Small intestine (tissue), 7 donors: ENCODE results near the gene BHLHE40. TPM values are rescaled to one million over a fixed set of nuclear protein-coding genes. Genes with fewer than 3 reads are reported as not detected.
A peak's percentile ranks its signal among the peaks of the same experiment; 100 is the strongest.

Experiments used
- DNase-seq, 2 donors: peaks; one replicate each; pipeline versions ENCODE4 v3.0.0 to v3.0.0-alpha.2; 2013
- FAIRE-seq: peaks from 2 replicates; lab custom pipeline; 2012; peaks lifted over from hg19 to GRCh38; lab: Jason Lieb, UNC
- H3K27ac ChIP-seq, 3 donors: one replicate each; pipeline ENCODE4 v1.5.1; 2013; ENCODE audit warnings: low read length in 2 of 3, mild to moderate bottlenecking in 2 of 3, control low read depth in 1 of 3, inconsistent platforms in 1 of 3, low read depth in 1 of 3, moderate library complexity in 1 of 3
- H3K27me3 ChIP-seq, 3 donors: one replicate each; pipeline ENCODE4 v1.6.1; 2013; ENCODE audit warnings: low read length in 3 of 3, inconsistent platforms in 1 of 3; ENCODE audit not compliant: control insufficient read depth in 3 of 3, insufficient read depth in 3 of 3
- H3K36me3 ChIP-seq, 3 donors: one replicate each; pipeline ENCODE4 v1.6.1; 2013; ENCODE audit warnings: low read length in 3 of 3, inconsistent platforms in 1 of 3, low read depth in 1 of 3, mild to moderate bottlenecking in 1 of 3, moderate library complexity in 1 of 3; ENCODE audit not compliant: control insufficient read depth in 3 of 3, insufficient read depth in 2 of 3
- H3K4me1 ChIP-seq, 3 donors: one replicate each; pipeline ENCODE4 v1.6.1; 2013; ENCODE audit warnings: low read length in 2 of 3, inconsistent platforms in 1 of 3, low read depth in 1 of 3, mild to moderate bottlenecking in 1 of 3, moderate library complexity in 1 of 3; ENCODE audit not compliant: control insufficient read depth in 3 of 3, insufficient read depth in 2 of 3
- H3K4me3 ChIP-seq, 3 donors: one replicate each; pipeline ENCODE4 v1.5.1; 2013; ENCODE audit warnings: low read length in 3 of 3, control low read depth in 1 of 3, inconsistent platforms in 1 of 3, low read depth in 1 of 3, mild to moderate bottlenecking in 1 of 3, moderate library complexity in 1 of 3
- H3K9me3 ChIP-seq, 2 donors: one replicate each; pipeline ENCODE4 v1.6.1; 2013; ENCODE audit warnings: low read depth in 1 of 2, low read length in 1 of 2; ENCODE audit not compliant: control insufficient read depth in 2 of 2, insufficient read depth in 1 of 2
- WGBS, 3 donors: extraction: QIAGEN DNeasy Blood & Tissue Kit; methylation state at CpG; one replicate each; pipeline ENCODE4 v1.1.7; 2013; 5-methylcytosine and 5-hydroxymethylcytosine counted together
- polyA plus RNA-seq, 4 donors: library from polyadenylated mRNA; stranded (reverse) in 3 of 4; unstranded in 1 of 4; fragments of 200-250 nt in 3 of 4; fragments of 120-200 nt in 1 of 4; gene quantifications; one replicate each; pipeline versions ENCODE4 v1.2.1 to v1.2.3, GENCODE V29; 2013
- donor health status: healthy with polysubstance abuse.
- donor health status: control.
- donor health status: control.
- donor health status: Bipolar disorder and iron deficiency.
- donor health status: healthy.

The BHLHE40 gene
- polyA plus RNA-seq, 4 donors: 6.3 to 93.3 (median 19.7) TPM

DNA sequence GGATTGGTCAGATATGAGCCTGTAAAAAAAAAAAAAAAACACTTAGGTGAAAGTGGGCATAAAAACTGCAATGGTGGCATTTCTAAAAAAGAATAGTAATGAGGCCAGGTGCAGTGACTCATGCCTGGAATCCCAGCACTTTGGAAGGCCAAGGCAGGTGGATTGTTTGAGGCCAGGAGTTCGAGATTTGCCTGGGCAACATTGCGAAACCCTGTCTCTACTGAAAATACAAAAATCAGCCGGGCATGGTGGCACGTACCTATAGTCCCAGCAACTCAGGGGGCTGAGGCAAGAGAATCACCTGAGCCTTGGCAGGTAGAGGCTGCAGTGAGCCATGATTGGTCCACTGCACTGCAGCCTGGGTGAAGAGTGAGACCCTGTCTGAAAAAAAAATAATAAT lies 38.3 kb upstream of the BHLHE40 start:
- no peak for FAIRE-seq
- H3K36me3 ChIP-seq: no peaks in the 10 kb centered on the region
- no peak for DNase-seq
- no peak overlapping the region for H3K27ac ChIP-seq
- H3K9me3 ChIP-seq: no peaks in the 10 kb centered on the region
- no peak overlapping the region for H3K4me3 ChIP-seq
- no peaks in the 10 kb centered on the region for H3K27me3 ChIP-seq
- no peaks in the 10 kb centered on the region for H3K4me1 ChIP-seq
- WGBS, 3 donors: 91 to 96% (median 95%) methylated on average over 4 of the region's 4 CpGs

- WGBS, 3 donors: 76 to 89% (median 82%) methylated on average over 1 of the region's 1 CpG
- H3K36me3 ChIP-seq: no peaks in the 10 kb centered on the region
- H3K4me1 ChIP-seq: no peaks in the 10 kb centered on the region
- no peaks in the 10 kb centered on the region for H3K27me3 ChIP-seq
- no peak overlapping the region for H3K4me3 ChIP-seq
- H3K27ac ChIP-seq: no peak overlapping the region
- no peak for FAIRE-seq
- no peaks in the 10 kb centered on the region for H3K9me3 ChIP-seq
- no peak for DNase-seq
Observed at GRCh38 chr3:4943549-4943948, 35.7 kb upstream of the BHLHE40 start.

- 96 to 98% (median 96%) methylated on average over 10 of the region's 10 CpGs for WGBS, 3 donors
- FAIRE-seq (no peak), DNase-seq (no peak)
- Histone ChIP-seq H3K9me3 (no peaks in the 10 kb centered on the region), H3K4me1 (no peaks in the 10 kb centered on the region), H3K27ac (no peak overlapping the region), H3K4me3 (no peak overlapping the region), H3K36me3 (no peaks in the 10 kb centered on the region), H3K27me3 (no peaks in the 10 kb centered on the region)
Observed at GRCh38 chr3:4945324-4945723, 33.9 kb upstream of the BHLHE40 start.

DNA sequence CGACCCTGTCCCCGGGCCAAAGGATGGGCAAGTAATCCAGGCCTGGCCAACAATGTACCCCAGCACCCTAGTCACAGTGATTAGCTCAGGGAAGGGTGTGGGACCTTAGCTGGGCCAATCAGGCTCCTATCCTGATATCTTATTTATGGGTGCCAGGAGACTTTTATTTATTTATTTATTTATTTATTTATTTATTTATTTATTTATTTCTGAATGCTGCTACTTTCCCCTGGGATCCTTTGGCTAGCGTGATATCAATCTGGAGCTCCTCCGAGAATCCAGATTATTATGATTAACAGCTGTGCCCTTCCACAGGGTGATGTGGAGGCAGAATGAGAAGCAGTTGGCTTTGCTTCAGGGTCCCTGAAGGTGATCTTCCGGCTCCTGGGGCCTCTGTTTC lies 32.2 kb upstream of the BHLHE40 start:
- H3K27me3 ChIP-seq: no peaks in the 10 kb centered on the region
- no peak overlapping the region for H3K27ac ChIP-seq
- H3K4me1 ChIP-seq: no peaks in the 10 kb centered on the region
- DNase-seq (no peak), FAIRE-seq (no peak)
- H3K4me3 ChIP-seq: no peak overlapping the region
- H3K36me3 ChIP-seq: no peaks in the 10 kb centered on the region
- WGBS, 3 donors: 97 to 99% (median 97%) methylated on average over 5 of the region's 5 CpGs
- H3K9me3 ChIP-seq: no peaks in the 10 kb centered on the region

- Histone ChIP-seq H3K27ac (no peak overlapping the region), H3K4me3 (no peak overlapping the region), H3K9me3 (no peaks in the 10 kb centered on the region), H3K27me3 (no peaks in the 10 kb centered on the region), H3K4me1 (no peaks in the 10 kb centered on the region), H3K36me3 (no peaks in the 10 kb centered on the region)
- DNase-seq (no peak), FAIRE-seq (no peak)
- 69 to 81% (median 74%) methylated on average over 4 of the region's 4 CpGs for WGBS, 3 donors
Observed at GRCh38 chr3:4948395-4948794, 30.8 kb upstream of the BHLHE40 start.

DNA sequence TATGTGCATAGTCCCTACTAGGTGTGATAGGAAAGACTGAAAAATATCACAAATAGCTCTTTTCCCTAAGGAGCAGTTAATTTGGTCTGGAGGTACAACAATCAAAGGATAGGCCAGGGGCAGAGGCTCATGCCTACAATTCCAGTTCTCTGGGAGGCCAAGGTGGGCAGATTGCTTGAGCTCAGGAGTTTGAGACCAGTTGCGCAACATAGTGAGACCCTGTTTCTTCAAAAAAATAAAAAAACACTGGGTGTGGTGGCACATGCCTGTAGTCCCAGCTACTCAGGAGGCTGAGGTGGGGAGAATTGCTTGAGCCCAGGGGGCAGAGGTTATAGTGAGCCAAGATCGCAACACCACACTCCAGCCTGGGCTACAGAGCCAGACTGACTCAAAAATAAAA lies 30.2 kb upstream of the BHLHE40 start:
- no peaks in the 10 kb centered on the region for H3K36me3 ChIP-seq
- H3K27me3 ChIP-seq: no peaks in the 10 kb centered on the region
- no peaks in the 10 kb centered on the region for H3K9me3 ChIP-seq
- no peaks in the 10 kb centered on the region for H3K4me1 ChIP-seq
- no peak overlapping the region for H3K27ac ChIP-seq
- 92 to 100% (median 96%) methylated on average over 2 of the region's 2 CpGs for WGBS, 3 donors
- H3K4me3 ChIP-seq: no peak overlapping the region
- FAIRE-seq: no peak
- DNase-seq: no peak

DNA sequence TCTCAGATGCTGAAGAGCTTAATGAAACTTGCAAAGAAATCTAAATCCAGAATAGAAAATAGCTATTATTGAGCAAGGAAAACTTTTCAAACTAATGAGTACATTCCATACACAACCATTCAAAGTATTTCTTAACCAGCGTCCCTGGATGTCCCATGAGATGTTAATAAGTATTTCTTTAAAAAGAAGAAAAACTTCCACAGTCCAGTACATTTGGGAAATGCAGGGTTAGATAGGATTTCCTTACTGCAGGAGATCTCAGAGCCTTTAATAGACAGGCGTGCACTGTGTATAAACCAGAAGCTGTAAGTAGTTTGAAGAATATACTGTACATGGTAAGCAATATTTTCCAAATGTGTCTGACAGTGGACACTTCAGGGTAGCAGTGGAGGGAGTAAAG lies 29.6 kb upstream of the BHLHE40 start:
- H3K27ac ChIP-seq: no peak overlapping the region
- H3K9me3 ChIP-seq: no peaks in the 10 kb centered on the region
- FAIRE-seq (no peak), DNase-seq (no peak)
- no peaks in the 10 kb centered on the region for H3K36me3 ChIP-seq
- WGBS, 3 donors: 82 to 91% (median 84%) methylated on average over 2 of the region's 2 CpGs
- H3K4me1 ChIP-seq: peaks cover 0 to 1% (median 0%) of the 10 kb centered on the region in 3 donors
- H3K4me3 ChIP-seq: no peak overlapping the region
- no peaks in the 10 kb centered on the region for H3K27me3 ChIP-seq

GRCh38 chr3:4950351-4950784 lies 28.9 kb upstream of the BHLHE40 start:
- WGBS, 3 donors: 87 to 94% (median 94%) methylated on average over 4 of the region's 4 CpGs
- H3K4me1 ChIP-seq: peaks cover 0 to 1% (median 0%) of the 10 kb centered on the region in 3 donors
- H3K4me3 ChIP-seq: no peak overlapping the region
- H3K27me3 ChIP-seq: no peaks in the 10 kb centered on the region
- DNase-seq (no peak), FAIRE-seq (no peak)
- H3K9me3 ChIP-seq: no peaks in the 10 kb centered on the region
- H3K36me3 ChIP-seq: no peaks in the 10 kb centered on the region
- H3K27ac ChIP-seq: no peak overlapping the region

- Histone ChIP-seq H3K36me3 (no peaks in the 10 kb centered on the region), H3K4me1 (peaks cover 0 to 1% (median 0%) of the 10 kb centered on the region in 3 donors), H3K9me3 (no peaks in the 10 kb centered on the region), H3K27me3 (no peaks in the 10 kb centered on the region), H3K4me3 (no peak overlapping the region), H3K27ac (no peak overlapping the region)
- DNase-seq: peak in 1 of 2 donors; percentile 51
- 60 to 82% (median 82%) methylated on average over 8 of the region's 8 CpGs for WGBS, 3 donors
- no peak for FAIRE-seq
Observed at GRCh38 chr3:4950948-4951347, 28.3 kb upstream of the BHLHE40 start.
